ENCODE data around the gene NAA38. TPM values are rescaled to one million over a fixed set of nuclear protein-coding genes. Genes with fewer than 3 reads are reported as not detected.

NAA38 gene
- total RNA-seq, 4 donors from 2014 or later = 57.4 to 133 (median 96.6) TPM

GRCh38 chr17:7836596-7837407 lies 20.6 kb downstream of the NAA38 start:
- peak; percentile 70 to 88 for DNase-seq
- Histone ChIP-seq H3K4me1 (peaks cover 51 to 56% of the 10 kb centered on the region in 2 donors), H3K27ac (peak overlapping the region; percentile 97 to 100 (median 100)), H3K36me3 (no peaks in the 10 kb centered on the region), H3K27me3 (no peaks in the 10 kb centered on the region), H3K4me3 (peak overlapping the region; percentile 63 to 90 (median 82)), H3K9me3 (no peaks in the 10 kb centered on the region)
- in situ Hi-C loops (cut with MboI; ENCODE audit: low sequenced_read_pairs in 4 of 4) = no loop called here
- TF ChIP-seq POLR2A (IDR thresholded peaks at IDR 0.05) = no peak
- peak in 1 of 5 experiments; percentile 26 for TF ChIP-seq CTCF (IDR thresholded peaks at IDR 0.05 in 4 of 5, conservative IDR thresholded peaks at IDR 0.05 in 1 of 5)
- peak; percentile 4 to 9 for ATAC-seq
- intact Hi-C loops (cut with DNase I; ENCODE audit: low total_unique reads) = loop anchor here (5.0 to 10.0 kb wide), 3 partner anchors 280 to 822 kb away; partner anchors contain the start of genes ACADVL, ALOXE3, DLG4 and RNASEK

GRCh38 chr17:7835814-7836595 lies 21.4 kb downstream of the NAA38 start:
- no peaks in the 10 kb centered on the region for H3K9me3 ChIP-seq
- intact Hi-C loops (cut with DNase I; ENCODE audit: low total_unique reads) = loop anchor here (1.0 to 10.0 kb wide), 6 partner anchors 8 to 821 kb away; partner anchors contain the start of genes ACADVL, ALOXE3, CHD3 and DLG4
- DNase-seq (peak in 1 of 2 donors; percentile 75), ATAC-seq (peak; percentile 29 to 45)
- peak overlapping the region; percentile 97 to 100 (median 100) for H3K27ac ChIP-seq
- H3K36me3 ChIP-seq = no peaks in the 10 kb centered on the region
- peaks cover 47 to 52% of the 10 kb centered on the region in 2 donors for H3K4me1 ChIP-seq
- peak overlapping the region; percentile 63 to 90 (median 82) for H3K4me3 ChIP-seq
- no peaks in the 10 kb centered on the region for H3K27me3 ChIP-seq
- in situ Hi-C loops (cut with MboI; ENCODE audit: low sequenced_read_pairs in 4 of 4) = no loop called here
- TF ChIP-seq POLR2A (IDR thresholded peaks at IDR 0.05) (peak in 1 of 2 donors; percentile 76), CTCF (IDR thresholded peaks at IDR 0.05 in 4 of 5, conservative IDR thresholded peaks at IDR 0.05 in 1 of 5) (no peak)

- Histone ChIP-seq H3K36me3 (no peaks in the 10 kb centered on the region), H3K4me1 (peaks cover 38 to 44% of the 10 kb centered on the region in 2 donors), H3K4me3 (peak overlapping the region; percentile 81 to 90 (median 85)), H3K27me3 (no peaks in the 10 kb centered on the region), H3K9me3 (no peaks in the 10 kb centered on the region), H3K27ac (peak overlapping the region; percentile 97 to 100 (median 100))
- intact Hi-C loops (cut with DNase I; ENCODE audit: low total_unique reads) (loop anchor here (1.0 to 10.0 kb wide), 7 partner anchors 9 to 820 kb away; partner anchors contain the start of genes ACADVL, ALOXE3, CHD3 and DLG4), in situ Hi-C loops (cut with MboI; ENCODE audit: low sequenced_read_pairs in 4 of 4) (no loop called here)
- DNase-seq = peak; percentile 97 to 98
- TF ChIP-seq CTCF (IDR thresholded peaks at IDR 0.05 in 4 of 5, conservative IDR thresholded peaks at IDR 0.05 in 1 of 5) (peak; percentile 87 to 96 (median 88)), POLR2A (IDR thresholded peaks at IDR 0.05) (peak; percentile 84 to 94)
- peak; percentile 65 to 74 for ATAC-seq
These were observed 22.2 kb downstream of the NAA38 start for GRCh38 chr17:7834957-7835813.

- Histone ChIP-seq H3K27me3 (no peaks in the 10 kb centered on the region), H3K36me3 (no peaks in the 10 kb centered on the region), H3K4me3 (peak overlapping the region; percentile 81 to 90 (median 85)), H3K27ac (peak overlapping the region; percentile 97 to 100 (median 100)), H3K4me1 (peaks cover 32 to 37% of the 10 kb centered on the region in 2 donors), H3K9me3 (no peaks in the 10 kb centered on the region)
- peak; percentile 20 to 38 for ATAC-seq
- DNase-seq = peak; percentile 53 to 76
- TF ChIP-seq CTCF (IDR thresholded peaks at IDR 0.05 in 4 of 5, conservative IDR thresholded peaks at IDR 0.05 in 1 of 5) = no peak
- no peak for TF ChIP-seq POLR2A (IDR thresholded peaks at IDR 0.05)
- intact Hi-C loops (cut with DNase I; ENCODE audit: low total_unique reads) (loop anchor here (2.0 to 10.0 kb wide), 4 partner anchors 54 to 820 kb away; partner anchors contain the start of genes ACADVL, CHD3, DLG4 and RNASEK), in situ Hi-C loops (cut with MboI; ENCODE audit: low sequenced_read_pairs in 4 of 4) (no loop called here)
These were observed 22.8 kb downstream of the NAA38 start for GRCh38 chr17:7834542-7834956.

Data from gastrocnemius medialis (tissue), 4 donors.